Left ventricle myocardium inferior (tissue), 1 donor: ENCODE measurements around the gene MUC21. TPM values are rescaled to one million over a fixed set of nuclear protein-coding genes. Genes with fewer than 3 reads are reported as not detected.
"Not testable (repeated sequence)": the region's sequence is repeated elsewhere in the genome, so short reads cannot be mapped to it uniquely, and the experiment has no call there.

Source experiments
- DNase-seq: peaks from one replicate; pipeline ENCODE4 v3.0.0-alpha.2; 2020
- H3K27ac ChIP-seq: fragments of 200-600 bp; replicated peaks from 2 replicates; pipeline ENCODE4 v1.8.0; 2021
- H3K27me3 ChIP-seq: fragments of 200-600 bp; 2 replicates; pipeline ENCODE4 v1.8.0; 2021; ENCODE audit warnings: low read depth
- H3K36me3 ChIP-seq: fragments of 200-600 bp; 2 replicates; pipeline ENCODE4 v1.8.0; 2021
- H3K4me1 ChIP-seq: fragments of 200-600 bp; 2 replicates; pipeline ENCODE4 v1.8.0; 2021
- H3K4me3 ChIP-seq: fragments of 200-600 bp; 2 replicates; pipeline ENCODE4 v1.8.0; 2021; ENCODE audit warnings: mild to moderate bottlenecking, moderate library complexity
- H3K9me3 ChIP-seq: fragments of 200-600 bp; replicated peaks from 2 replicates; pipeline ENCODE4 v1.8.0; 2021
- intact Hi-C: fragments of 100-400 bp; cut with micrococcal nuclease; formaldehyde crosslinking; loops from one replicate; pipeline ENCODE4 v1.11.0; 2022
- total RNA-seq: library from RNA; stranded (reverse); fragmentation: NEBNext Ultra II Directional; extraction: Animal tissue kit (Norgen Biotek cat#: 25700); gene quantifications from one replicate; pipeline ENCODE4 v1.2.1, GENCODE V29; 2021
- TF ChIP-seq, protein P1 (sequence below): fragments of 200-600 bp; IDR thresholded peaks from 2 replicates; pipeline ENCODE4 v1.8.0; 2021; ENCODE audit warnings: antibody characterized with exemption, mild to moderate bottlenecking, borderline replicate concordance
- donor health status: DM: no; HTN: yes; CAD: no; lungs with severe emphysema.

Gene MUC21
- total RNA-seq, 1 donor from 2014 or later: not detected

DNA sequence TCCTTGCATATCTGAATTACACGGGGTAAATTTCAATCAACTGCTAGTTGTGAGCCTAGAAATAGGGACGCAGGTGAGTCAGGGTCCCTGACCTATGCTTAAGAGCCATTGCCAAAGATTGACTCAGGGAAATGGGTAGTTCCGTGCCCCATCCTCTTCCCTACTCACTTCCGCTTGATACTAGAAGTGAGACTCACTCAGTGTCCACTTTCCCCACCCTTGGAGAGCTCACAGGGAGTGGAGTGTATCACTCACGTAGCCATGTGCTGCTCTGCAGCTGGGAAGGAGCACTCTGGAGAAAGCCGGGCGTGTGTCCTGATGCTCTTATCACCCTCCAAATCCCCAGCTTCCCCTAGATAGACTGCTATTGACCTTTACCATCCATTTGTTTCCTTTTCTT is 26.2 kb downstream of the MUC21 start:
- no peak for DNase-seq
- Histone ChIP-seq H3K27me3 (no peaks in the 10 kb centered on the region), H3K27ac (no peak overlapping the region), H3K9me3 (peaks cover 7% of the 10 kb centered on the region), H3K4me3 (no peak overlapping the region), H3K36me3 (no peaks in the 10 kb centered on the region), H3K4me1 (peaks cover 26% of the 10 kb centered on the region)
- intact Hi-C loops: no loop called here
- TF ChIP-seq, protein P1, sequence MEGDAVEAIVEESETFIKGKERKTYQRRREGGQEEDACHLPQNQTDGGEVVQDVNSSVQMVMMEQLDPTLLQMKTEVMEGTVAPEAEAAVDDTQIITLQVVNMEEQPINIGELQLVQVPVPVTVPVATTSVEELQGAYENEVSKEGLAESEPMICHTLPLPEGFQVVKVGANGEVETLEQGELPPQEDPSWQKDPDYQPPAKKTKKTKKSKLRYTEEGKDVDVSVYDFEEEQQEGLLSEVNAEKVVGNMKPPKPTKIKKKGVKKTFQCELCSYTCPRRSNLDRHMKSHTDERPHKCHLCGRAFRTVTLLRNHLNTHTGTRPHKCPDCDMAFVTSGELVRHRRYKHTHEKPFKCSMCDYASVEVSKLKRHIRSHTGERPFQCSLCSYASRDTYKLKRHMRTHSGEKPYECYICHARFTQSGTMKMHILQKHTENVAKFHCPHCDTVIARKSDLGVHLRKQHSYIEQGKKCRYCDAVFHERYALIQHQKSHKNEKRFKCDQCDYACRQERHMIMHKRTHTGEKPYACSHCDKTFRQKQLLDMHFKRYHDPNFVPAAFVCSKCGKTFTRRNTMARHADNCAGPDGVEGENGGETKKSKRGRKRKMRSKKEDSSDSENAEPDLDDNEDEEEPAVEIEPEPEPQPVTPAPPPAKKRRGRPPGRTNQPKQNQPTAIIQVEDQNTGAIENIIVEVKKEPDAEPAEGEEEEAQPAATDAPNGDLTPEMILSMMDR: no peak

DNA sequence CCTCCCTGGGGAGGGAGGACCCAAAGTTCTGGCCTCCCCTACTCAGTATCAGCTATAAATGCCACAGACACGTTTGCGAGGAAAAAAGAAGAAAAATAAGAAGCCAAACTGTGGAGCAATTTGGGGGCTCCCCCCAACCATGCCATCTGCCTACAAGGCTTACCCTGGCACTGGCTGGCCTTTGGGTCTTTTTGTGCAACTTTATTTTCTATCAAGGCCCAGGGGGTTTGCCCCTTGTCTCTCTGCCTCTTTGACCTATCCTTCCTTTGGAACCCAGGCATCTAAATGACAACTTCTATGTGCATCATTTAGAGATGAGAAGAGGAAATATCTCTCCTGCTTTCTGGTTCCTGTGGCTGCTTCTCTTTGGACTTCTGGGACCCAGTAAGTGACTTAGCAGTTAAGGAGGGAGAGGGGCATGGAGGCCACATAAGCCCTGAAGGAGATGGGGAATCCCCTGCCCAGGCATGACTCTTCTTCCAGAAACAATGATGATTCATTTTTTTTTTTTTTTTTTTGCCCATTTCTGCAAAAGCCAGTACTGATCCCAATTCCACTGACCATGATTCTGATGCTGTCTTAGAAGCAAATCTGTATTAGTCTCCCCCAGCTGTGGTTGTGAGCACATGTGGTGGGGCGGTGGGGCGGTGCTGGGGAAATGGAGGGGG is 27.0 kb downstream of the MUC21 start, which contains the start of gene MUC22:
Gene MUC22, plus strand, starts transcription at position 82 of the 668 bp plus-strand sequence. Its CDS starts 233 bp downstream, at position 315.
- Histone ChIP-seq H3K27me3 (no peaks in the 10 kb centered on the region), H3K27ac (no peak within 1 kb of the TSS), H3K36me3 (no peaks in the 10 kb centered on the region), H3K9me3 (peaks cover 15% of the 10 kb centered on the region), H3K4me3 (no peak within 1 kb of the TSS), H3K4me1 (peaks cover 18% of the 10 kb centered on the region)
- intact Hi-C loops: no loop called here
- TF ChIP-seq, protein P1: no peak
- no peak for DNase-seq

DNA sequence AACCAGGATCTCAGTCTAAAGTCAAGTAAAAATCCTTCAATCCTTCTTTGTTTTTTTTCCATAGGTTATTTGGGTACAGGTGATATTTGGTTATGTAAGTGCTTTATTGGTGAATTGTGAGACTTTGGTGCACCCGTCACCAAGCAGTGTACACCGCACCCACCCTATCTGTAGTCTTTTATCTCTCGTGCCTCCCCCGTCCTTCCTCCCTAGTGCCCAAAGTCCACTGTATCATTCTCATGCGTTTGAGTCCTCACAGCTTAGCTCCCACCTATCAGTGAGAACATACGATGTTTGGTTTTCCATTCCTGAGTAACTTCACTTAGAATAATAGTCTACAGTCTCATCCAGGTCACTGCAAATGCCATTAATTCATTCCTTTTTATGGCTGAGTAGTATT is 27.6 kb downstream of the MUC21 start:
- intact Hi-C loops: no loop called here
- Histone ChIP-seq H3K27ac (no peak overlapping the region), H3K4me1 (peaks cover 13% of the 10 kb centered on the region), H3K9me3 (peaks cover 21% of the 10 kb centered on the region), H3K36me3 (no peaks in the 10 kb centered on the region), H3K4me3 (no peak overlapping the region), H3K27me3 (no peaks in the 10 kb centered on the region)
- TF ChIP-seq, protein P1: no peak
- DNase-seq: no peak

DNA sequence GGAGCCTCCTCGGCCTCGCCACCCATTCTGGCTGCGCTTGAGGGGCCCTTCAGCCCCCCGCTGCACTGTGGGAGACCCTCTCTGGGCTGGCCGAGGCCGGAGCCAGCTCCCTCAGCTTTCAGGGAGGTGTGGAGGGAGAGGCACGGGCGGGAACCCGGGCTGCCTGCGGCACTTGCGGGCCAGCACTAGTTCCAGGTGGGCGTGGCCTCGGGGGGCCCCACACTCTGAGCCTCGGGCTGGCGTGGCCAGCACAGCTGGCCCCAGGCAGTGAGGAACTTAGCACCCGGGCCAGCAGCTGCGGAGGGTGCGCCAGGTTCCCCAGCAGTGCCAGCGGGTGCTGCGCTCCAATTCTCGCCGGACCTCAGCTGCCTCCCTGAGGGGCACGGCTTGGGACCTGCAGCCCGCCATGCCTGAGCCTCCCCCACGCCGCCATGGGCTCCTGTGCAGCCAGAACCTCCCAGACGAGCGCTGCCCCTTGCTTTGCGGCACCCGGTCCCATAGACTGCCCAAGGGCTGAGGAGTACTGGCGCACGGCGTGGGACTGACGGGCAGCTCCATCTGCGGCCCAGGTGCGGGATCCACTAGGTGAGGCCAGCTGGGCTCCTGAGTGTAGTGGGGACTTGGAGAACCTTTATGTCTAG is 33.3 kb downstream of the MUC21 start:
- Histone ChIP-seq H3K9me3 (peaks cover 22% of the 10 kb centered on the region), H3K4me3 (no peak overlapping the region), H3K36me3 (no peaks in the 10 kb centered on the region), H3K27me3 (no peaks in the 10 kb centered on the region), H3K4me1 (no peaks in the 10 kb centered on the region), H3K27ac (no peak overlapping the region)
- DNase-seq: no peak
- TF ChIP-seq, protein P1: no peak
- intact Hi-C loops: no loop called here

DNA sequence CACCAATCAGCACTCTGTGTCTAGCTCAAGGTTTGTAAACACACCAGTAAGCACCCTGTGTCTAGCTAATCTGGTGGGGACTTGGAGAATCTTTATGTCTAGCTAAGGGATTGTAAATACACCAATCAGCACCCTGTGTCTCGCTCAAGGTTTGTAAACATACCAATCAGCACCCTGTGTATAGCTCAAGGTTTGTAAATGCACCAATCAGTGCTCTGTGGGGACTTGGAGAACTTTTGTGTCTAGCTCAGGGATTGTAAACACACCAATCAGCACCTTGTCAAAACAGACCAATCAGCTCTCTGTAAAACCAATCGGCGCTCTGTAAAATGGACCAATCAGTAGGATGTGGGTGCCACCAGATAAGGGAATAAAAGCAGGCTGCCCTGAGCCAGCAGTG is 33.9 kb downstream of the MUC21 start:
- H3K27me3 ChIP-seq, H3K36me3 ChIP-seq, H3K4me1 ChIP-seq, DNase-seq, H3K4me3 ChIP-seq, H3K27ac ChIP-seq, intact Hi-C loops: not testable (repeated sequence)
- peaks cover 22% of the 10 kb centered on the region for H3K9me3 ChIP-seq

DNA sequence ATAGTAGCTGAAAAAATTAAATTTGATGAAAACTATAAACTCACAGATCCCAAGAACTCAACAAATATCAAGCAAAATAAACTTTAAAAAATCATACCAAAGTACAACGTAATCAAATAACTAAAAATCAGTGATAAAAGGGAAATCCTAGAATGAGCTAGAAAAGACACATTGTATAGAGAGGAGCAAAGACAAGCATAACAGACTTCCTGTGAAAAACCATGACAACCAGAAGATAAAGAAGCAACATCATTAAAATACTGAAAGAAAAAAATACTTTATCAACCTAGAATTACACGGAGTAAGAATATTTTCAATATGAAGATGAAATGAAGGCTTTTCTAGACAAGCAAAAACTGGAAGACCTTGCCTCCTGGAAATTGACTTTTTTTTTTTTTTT is 36.5 kb downstream of the MUC21 start:
- H3K27me3 ChIP-seq: no peaks in the 10 kb centered on the region
- H3K4me1 ChIP-seq: no peaks in the 10 kb centered on the region
- peaks cover 12% of the 10 kb centered on the region for H3K9me3 ChIP-seq
- H3K4me3 ChIP-seq: no peak overlapping the region
- no peak overlapping the region for H3K27ac ChIP-seq
- DNase-seq: no peak
- H3K36me3 ChIP-seq: no peaks in the 10 kb centered on the region
- intact Hi-C loops: no loop called here
- TF ChIP-seq, protein P1: no peak

DNA sequence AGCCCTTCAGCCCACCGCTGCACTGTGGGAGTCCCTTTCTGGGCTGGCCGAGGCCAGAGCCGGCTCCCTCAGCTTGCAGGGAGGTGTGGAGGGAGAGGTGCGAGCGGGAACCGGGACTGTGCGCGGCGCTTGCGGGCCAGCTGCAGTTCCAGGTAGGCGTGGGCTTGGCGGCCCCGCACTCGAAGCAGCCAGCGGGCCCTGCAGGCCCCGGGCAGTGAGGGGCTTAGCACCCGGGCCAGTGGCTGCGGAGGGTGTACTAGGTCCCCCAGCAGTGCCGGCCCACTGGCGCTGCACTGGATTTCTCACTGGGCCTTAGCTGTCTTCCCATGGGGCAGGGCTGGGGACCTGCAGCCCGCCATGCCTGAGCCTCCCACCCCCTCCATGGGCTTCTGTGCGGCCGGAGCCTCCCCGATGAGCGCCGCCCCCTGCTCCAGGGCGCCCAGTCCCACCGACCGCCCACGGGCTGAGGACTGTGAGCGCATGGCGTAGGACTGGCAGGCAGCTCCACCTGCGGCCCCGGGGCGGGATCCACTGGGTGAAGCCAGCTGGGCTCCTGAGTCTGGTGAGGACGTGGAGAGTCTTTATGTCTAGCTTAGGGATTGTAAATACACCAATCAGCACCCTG is 37.2 kb downstream of the MUC21 start:
- H3K4me1 ChIP-seq, H3K4me3 ChIP-seq, H3K27ac ChIP-seq, H3K27me3 ChIP-seq, H3K9me3 ChIP-seq, H3K36me3 ChIP-seq, intact Hi-C loops, DNase-seq: not testable (repeated sequence)

DNA sequence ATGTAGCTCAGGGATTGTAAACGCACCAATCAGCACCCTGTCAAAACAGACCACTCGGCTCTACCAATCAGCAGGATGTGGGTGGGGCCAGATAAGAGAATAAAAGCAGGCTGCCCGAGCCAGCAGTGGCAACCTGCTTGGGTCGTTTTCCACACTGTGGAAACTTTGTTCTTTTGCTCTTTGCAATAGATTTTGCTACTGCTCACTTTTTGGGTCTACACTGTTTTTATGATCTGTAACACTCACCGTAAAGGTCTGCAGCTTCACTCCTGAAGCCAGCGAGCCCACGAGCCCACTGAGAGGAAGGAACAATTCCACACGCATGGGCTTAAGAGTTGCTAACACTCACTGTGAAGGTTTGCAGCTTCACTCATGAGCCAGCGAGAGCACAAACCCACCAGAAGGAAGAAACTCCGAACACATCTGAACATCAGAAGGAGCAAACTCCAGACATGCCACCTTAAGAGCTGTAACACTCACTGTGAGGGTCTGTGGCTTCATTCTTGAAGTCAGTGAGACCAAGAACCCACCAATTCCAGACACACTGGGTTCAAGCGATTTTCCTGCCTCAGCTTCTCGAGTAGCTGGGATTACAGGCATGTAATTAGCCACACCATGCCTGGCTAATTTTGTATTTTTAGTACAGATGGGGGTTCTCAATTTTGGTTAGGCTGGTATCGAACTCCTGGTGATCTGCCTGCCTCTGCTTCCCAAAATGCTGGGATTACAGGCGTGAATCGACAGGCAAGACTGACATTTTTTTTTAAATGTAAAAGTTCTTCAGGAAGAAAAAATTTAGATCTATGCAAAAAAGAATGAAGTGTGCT is 38.4 kb downstream of the MUC21 start:
- DNase-seq, H3K9me3 ChIP-seq, H3K27ac ChIP-seq, intact Hi-C loops, H3K36me3 ChIP-seq, H3K4me1 ChIP-seq, H3K27me3 ChIP-seq, H3K4me3 ChIP-seq: not testable (repeated sequence)
